Measurements from ENCODE around the gene E2F4. TPM values are rescaled to one million over a fixed set of nuclear protein-coding genes. Genes with fewer than 3 reads are reported as not detected.

E2F4 gene
- total RNA-seq, 1 experiment from 2014 or later, result 106 TPM

DNA sequence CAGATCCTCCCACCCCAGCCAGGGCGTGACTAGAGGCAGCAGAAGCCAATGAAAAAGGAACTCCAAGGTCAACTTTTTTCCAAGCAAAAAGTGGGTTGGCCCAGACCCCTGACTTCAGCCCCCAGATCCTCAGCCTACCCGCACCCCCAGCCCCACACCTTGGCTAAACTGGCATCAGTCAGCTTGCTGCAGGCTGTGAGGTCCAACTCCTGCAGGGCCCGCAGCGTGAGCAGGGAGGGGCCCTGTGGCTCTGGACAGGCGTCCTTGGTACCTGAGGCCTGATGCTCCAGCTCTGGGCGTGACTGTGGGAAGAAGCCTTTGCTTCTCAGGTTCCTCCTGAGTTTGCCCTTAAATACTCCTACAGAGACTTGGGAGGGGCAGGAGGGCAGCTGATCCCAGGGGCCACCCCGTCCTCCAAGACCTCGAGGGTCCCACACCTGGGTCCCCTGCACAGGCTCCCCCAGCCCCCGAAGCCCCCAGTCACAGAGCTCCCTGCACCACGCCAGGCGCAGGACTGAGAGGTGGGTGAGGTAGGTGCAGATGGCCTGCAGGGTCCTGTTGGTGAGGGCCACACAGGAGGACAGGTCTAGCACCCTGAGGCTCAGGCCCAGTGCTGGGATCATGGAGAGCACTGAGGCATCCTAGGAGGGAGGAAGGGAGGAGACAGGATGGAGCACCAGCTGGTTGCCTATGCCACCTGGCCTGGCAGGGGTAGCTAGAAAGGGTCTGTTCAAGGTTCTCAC is 16.4 kb downstream of the E2F4 start:
- no peak for DNase-seq (ENCODE audit: low read depth)

DNA sequence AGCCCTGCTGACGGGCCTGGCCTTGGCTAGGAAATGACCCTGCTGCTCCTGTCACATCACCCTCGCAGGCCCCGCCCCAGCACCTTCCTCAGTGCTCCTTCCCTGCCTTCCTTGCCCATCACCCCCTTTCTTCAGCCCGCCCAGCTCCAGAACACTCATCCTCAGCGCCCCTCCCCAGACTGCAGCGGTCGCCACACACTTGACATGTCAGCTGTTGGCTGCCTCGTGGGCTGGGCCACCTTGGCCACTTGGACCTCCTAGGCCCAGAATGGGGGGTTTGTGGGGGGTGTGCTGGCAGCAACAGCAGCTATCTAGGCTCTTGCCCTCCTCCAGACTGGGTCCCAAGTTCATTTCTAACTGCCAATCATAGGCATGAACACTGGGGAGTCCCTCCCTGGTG is 17.6 kb downstream of the E2F4 start:
- no peak for DNase-seq (ENCODE audit: low read depth)

DNA sequence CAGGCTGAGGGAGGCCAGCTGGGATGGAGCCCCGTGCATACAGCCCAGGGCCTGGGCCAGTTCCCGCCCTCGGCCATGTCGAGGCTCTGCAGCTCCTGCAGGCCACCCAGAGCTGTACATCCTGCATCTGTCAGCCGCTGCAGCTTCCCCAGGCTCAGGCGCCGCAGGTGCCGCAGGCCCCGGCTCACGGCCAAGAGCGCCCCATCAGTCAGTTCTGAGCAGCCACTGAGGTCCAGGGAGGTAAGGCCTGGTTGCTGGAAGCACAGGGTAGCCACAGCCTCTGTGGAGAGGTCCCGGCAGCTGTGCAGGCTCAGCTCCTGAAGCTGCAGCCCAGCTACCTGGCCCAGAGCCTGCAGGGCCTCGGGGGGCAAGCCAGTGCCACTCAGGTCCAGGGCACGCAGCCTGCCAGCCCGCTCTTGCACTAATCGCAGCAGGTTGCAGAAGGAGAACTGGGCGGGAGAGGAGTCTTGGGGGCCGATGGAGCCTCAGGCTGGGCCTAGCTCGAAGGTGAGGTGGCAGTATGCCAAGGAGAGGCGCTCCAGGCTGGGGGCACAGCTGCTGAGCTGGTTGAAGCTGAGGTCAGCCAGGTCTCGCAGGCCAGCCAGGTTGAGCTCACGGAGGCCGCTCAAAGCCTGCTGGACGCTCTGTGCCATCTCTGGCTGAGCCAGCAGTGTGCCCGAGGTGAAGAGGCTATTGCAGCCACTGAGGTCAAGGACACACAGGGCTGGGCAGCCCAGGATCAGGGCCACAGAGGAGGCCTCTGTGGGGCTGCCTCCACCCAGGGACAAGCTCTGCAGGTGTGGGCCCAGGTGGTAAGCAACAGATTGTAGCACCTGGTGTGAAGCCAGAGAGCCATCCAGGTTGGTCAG is 18.3 kb downstream of the E2F4 start:
- no peak for DNase-seq (ENCODE audit: low read depth)

DNA sequence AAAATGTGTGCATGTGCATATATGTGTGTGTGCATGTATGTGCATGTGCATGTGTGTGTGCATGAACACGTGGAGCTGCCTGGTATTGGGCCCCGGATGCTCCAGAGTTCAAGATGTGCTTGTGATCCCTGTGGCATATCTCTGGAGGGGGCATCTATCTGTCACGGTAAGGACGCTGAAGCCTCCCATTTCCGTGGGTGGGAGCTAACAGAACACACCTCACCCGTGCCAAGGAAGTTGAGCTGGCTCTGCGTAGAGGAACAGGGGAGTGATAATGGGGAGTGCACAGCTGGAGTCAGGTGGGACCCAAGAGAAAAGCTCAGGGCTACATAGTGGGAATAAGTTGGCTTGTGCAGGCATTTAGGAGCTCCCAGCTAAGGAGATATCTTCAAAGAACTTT is 19.7 kb downstream of the E2F4 start:
- DNase-seq (ENCODE audit: low read depth), result no peak

DNA sequence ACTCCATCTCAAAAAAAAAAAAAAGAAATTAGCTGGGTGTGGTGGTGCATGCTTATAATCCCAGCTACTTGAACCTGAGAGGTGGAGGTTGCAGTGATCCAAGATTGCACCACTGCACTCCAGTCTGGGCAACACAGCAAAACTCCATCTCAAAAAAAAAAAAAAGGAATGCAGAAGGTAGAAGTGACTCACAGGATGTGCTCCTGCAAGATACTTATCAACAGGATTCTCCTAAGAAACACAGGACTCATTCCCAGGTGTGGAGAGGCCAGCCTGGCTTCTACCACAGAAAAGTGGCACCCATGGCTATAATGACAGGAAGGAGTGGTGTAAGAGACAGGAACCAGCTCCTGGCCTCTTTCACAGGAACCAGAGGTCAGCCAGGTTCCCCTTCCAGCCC is 20.8 kb downstream of the E2F4 start:
- DNase-seq (ENCODE audit: low read depth), result peak; percentile 73

DNA sequence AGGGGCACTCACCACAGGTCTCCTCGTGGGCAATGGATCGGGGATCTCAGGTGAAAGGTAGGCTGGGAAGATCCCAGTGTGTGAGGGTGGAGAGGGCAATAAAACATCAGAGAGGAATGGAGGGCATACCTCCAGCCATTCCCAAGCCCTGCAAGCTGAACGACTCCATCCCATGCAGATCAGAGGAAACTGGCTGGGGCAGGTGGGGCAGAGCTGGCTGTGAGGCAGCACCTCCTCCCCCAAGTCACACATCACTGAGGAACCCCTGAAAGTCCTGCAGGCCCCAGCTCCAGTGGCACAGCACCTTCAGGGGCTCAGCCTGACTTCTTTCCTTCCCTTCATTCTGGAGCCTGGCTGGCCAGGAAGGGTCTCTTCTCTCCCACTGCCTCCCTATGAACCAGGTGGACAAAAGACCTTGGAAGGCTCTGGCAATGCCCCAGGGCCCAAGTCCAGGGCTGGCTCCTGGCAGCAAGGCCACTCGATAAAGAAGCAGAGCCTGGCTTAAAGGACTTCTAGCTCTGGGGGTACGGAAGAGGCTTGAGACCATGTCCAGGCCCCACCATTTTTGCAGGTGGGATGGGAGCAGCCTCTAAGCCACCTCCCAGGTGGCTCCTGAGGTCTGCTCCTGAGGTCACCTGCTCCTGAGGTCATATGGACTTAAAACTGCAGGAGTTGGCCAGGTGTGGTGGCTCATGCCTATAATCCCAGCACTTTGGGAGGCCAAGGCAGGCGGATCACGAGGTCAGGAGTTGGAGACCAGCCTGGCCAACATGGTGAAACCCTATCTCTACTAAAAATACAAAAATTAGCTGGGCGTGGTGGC is 21.5 kb downstream of the E2F4 start:
- DNase-seq (ENCODE audit: low read depth), result no peak

DNA sequence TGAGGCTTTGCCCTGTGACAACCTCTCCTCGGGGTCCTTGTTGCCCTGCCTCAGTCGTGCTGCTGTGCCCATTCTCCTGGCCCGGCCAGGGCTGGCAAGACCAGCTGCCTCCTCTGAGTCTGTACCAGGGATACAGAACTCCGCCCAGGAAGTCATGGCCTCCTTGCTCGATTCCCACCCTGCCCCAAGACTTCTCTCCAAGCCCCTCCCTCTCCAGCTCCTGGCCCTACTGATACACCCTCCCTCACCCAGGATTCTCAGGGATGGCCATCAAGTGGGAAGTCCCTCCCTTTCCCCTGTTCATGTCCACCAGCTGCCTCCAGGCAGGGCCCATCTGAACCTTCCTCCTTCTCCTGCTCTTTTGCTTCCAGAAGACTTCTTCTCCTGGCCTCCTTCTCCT is 23.8 kb downstream of the E2F4 start:
- no peak for DNase-seq (ENCODE audit: low read depth)

DNA sequence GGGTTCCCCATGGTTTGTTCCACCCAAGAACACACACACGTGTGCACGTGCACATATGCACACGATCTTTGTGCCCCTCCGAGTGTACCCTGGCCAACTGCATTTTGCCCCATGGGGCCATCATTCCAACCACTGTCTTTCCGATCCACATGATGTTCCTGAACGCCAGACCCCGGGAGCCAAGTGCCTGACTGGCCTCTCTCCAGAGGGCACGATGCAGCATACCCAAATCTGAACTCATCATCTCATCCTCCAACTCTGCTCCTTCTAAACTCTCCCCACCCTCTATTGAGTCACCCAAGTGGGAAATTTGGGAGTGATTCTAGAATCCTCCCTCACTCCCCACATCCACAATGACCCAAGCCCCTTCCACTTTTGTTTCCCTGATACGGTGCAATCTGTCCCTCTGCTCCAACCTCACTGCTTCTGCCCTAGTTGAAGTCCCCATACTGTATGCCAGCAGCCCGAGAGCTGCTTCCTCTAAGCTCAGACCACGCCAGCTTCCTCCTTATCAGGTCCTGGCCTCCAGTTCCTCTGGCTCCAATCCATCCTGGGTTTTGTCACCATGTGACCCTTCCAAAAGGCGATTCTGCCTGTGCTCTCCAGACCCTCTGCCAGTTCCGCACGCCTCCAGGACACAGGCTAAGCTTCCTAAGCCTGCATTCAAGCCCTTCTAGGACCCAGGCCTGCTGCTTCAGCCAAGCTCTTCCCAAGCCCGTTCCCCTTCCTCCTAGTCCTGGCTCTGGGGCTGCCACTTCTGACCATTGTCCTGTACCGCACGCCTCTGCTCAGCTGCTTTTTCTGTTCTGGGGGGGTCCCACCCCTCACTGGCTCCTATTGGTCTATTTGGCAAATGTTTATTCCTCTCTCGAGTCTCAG is 24.9 kb downstream of the E2F4 start:
- DNase-seq (ENCODE audit: low read depth), result no peak

DNA sequence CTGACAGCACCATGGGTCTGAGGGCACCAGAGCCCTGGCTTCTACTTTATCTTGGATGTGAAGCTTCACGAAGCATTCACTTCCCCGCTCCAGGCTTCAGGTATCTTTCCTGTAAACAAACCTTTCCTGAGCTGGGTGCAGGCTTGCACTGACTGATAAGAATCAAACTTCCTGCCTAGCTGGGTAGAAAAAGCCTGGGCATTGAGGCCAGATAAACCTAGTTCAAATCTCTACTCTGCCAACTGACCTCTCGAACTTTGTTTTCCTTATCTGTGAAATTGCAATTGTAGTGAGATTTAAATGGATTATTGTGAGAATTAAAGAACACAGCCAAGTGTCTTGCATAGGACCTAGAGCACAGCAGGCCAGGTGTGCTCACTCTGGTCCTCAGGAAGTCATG is 32.0 kb downstream of the E2F4 start:
- no peak for DNase-seq (ENCODE audit: low read depth)

DNA sequence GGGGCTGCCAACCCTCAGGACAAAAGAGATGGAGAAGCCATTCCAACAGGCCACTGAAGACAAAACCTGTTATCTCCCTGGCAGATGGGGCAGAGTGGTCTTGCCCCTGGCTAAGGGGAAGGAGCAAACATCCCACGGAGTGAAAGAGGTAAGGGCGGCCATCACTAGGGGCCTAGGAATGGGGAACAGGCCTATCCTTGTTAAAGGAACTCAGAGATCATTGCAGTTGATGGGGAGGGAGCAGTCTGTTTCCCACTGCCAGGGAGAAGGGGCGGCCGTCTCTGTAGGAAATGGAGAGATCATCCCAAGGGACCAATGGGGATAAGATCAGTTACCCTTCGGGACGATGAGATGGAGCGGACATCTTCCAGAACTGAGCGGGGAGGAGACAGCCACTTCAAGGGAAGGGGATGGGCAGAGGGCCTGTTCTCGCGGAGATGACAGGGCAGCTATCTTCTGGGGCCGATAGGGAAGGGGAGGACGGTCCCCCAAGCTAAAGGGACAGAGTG is 34.4 kb downstream of the E2F4 start:
- no peak for DNase-seq (ENCODE audit: low read depth)

DNA sequence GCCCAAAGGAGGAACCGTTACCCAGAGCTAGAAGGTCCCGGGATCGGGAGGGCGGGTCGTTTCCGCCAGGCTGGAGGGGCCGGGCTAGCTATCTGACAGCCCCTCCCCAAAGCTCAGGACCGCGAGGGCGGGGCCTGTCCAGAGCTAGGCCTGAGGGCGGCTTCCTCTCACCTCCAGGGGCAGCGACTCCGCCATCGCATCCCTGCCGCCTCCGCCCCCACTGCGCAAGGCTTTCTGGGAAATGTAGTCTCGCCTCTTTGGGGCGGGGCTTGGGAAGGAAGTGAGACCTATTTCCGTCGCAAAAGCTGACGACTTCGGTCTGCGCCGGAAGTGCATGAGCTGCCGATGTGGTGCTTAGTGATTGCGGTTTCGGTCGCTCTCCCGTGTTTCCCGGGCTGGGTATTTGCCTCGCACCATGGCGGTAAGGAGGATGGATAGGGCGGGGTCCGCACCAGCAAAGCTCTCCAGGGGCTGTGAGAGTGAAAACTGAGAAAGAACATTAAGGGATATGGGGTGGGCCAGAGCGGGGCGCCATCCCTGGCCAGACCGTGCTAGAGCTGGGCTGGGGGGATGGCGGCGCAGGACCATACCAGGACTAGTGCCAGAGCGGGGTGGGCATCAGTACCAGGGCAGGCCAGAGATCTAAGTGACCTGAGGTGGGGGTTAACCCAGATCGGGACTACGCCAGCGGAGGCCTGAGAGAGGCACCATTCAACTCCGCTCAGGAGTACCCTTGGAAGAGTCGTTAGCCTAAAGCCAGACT is 35.0 kb downstream of the E2F4 start, which contains the start of gene TMEM208:
TMEM208 (plus strand) TSS at position 327 of the 763 bp plus-strand sequence; CDS start at position 416, 89 bp downstream.
- peak; percentile 99 for DNase-seq (ENCODE audit: low read depth)

DNA sequence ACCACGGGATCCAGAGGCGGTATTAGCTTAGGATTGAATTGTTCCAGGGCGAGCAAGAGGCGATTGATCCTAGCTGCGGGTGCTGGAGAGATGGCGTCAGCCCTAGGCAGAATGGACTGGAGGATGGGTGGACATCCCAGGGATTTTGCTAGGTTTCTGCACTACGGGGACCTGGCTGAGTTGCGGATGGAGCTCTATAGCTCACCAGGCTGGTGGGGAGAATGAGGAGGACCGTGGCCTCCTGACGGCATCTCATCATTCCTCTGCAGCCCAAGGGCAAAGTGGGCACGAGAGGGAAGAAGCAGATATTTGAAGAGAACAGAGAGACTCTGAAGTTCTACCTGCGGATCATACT is 35.6 kb downstream of the E2F4 start:
- no peak for DNase-seq (ENCODE audit: low read depth)

DNA sequence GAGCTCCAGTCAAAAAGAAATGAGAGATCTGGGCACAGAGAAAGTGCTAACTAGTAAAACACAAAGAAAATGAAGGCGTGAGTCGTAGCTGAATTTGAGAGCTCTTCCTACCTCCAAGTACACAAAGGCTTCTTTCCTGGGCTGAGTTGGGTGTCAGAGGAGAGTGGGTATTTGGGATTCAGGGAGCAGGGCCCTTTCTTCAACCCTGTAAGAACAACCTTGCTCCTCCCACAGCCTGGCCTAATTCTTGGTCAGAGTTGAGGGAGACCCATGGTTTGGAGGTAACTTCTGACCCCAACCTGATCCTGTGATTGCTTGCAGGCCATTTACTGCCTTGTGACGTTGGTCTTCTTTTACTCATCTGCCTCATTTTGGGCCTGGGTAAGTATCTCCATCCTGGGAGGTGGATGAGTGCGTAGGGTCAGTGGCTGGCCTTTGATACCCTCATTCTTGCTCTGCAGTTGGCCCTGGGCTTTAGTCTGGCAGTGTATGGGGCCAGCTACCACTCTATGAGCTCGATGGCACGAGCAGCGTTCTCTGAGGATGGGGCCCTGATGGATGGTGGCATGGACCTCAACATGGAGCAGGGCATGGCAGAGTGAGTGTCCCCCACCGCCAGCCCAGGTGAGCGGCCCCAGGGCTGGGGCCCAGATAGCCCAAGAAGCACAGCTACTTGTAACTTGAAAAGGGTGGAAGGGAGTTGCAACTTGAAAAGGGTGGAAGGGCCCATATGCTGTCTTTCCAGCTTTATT is 36.3 kb downstream of the E2F4 start:
- DNase-seq (ENCODE audit: low read depth), result no peak

DNA sequence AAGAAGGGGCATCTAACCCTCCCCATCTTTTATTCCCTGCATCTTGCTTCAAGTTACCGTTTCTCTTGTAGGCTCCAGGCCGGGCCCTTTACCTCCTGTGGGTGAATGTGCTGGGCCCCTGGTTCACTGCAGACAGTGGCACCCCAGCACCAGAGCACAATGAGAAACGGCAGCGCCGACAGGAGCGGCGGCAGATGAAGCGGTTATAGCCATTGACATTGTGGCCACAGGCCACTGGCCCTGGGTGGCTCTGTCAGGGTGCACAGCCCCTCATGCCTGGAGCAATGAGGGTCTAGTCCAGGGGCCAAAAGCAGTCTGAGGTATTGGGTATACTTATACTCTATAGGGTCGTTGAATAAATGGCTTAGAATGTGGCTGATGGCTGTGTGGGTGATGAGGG is 37.0 kb downstream of the E2F4 start:
- DNase-seq (ENCODE audit: low read depth), result no peak

DNA sequence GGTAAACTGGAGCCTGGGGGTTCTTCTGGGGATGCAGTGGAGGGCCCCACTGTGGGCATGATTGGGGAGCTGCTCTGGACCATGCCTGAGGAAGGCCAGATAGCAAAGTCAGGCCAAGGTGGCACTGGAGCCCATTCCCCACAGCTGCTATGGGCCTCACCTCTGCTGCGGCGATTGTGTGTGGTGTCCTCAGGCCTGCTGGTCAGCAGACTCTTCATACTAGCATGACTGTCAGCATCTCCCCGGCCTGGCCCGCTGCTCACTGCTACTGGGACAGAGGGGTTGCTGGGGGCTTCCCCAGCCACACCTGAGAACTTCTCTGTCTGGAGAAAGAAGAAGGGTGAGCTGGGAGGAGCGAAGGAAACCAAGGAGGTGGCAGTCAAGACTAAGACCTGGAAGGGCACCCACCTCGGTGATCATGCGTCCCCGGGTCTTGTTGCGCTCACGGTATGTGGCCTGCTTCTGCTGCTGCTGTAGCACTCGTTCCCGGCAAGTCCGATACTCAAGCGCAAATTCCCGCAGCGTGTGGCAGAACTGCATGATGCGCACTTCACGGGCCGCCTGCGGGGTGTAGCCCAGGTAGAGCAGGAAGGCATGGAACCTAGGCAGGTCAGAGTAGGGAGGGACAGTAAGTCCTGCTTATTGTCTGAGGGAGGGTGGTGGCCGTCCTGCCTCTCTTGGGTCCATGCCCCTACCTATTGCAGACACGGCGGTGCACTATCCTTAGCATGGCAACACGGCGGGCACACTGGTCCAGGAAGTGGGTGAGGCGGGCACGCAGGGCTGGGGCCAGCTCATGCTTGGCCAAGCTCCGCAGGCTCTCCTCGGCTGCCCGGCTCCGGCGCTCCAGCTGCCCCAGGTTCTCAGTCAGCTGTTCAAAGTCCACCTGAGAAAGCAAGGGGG is 38.2 kb downstream of the E2F4 start:
- DNase-seq (ENCODE audit: low read depth), result no peak

DNA sequence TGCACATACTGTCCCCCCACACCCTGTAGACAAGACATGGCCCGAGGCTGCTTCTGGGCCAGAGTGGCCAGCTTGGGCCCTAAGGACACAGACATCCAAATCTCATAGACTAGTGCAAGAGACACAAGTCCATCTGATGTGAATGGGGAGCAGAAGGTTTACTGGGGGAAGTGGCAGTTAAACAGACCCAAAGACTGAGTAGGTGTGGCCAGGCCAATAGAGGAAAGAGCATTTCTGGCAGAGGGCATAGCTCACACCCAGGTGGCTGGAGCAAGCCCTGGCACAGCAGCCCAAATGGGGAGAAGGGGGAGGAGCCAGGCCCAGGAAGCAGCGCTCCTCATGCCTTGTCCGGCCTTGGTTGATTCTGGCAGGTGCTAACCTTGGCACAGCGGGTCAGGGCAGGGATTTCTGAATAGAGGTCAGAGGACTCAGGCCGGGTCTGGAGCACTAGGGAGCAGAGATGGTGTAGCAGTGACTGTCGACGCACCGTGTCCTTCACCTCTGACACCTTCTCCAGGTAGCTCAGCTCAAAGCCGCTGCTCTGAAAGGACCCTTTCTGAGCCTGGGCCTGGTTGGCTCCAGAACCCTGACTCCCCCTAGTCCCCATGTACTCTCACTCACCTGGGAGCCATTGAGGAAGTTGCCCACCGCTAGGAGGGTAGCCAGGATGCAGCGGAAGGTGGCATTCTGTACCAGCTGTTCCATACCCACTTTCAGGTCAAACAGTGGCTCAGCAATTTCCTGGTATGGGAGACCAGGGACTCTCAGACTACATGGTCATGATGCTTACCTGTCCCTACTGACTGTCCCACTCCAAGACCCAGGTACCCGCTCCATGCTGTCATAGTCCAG is 39.1 kb downstream of the E2F4 start:
- DNase-seq (ENCODE audit: low read depth), result no peak

DNA sequence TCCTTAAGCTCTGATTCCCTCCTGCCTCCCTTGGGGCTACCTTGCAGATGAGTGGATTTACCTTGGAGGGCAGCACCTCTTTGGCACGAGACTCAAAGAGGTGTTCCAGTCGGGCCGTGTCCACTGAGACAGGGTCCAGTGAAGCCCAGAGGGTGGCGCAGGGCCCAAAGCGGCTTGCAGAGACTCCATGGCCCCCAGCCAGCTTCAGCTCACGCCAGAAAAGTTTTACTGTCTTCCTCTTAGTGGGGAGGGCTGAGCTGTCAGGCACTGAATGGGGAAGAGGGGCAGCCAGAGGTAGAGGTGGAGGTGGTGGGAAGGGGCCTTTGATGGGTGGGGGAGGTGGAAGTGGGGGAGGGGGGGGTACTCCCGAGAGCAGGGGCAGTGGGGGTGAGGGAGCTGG is 41.6 kb downstream of the E2F4 start:
- DNase-seq (ENCODE audit: low read depth), result no peak

DNA sequence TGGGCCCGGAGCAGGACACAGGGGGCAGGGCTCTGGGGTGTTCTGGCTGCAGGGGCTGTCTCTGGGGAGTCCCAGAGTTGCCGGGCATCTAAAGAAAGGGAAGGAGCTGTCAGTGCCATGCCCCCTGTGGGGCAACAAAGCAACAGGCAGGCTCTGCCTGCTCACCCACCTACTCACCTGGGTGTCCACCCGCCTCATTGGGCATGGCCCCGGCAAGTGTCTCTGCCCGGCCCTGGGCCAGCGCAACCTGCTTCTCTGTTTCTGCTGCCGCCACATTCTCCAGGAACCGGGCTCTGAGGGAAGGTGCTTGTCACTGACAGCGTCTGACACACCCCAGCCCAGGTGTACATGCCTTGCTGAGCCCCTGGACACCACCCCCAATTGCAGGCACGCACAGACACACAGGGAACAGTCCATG is 42.2 kb downstream of the E2F4 start:
- no peak for DNase-seq (ENCODE audit: low read depth)

Data from M059J (cell line).